Measurements from ENCODE around the gene PRDM7.
A peak's percentile ranks its signal among the peaks of the same experiment; 100 is the strongest.

The PRDM7 gene

GRCh38 chr16:90037276-90037675 is 39.9 kb downstream of the PRDM7 start:
- no peak for DNase-seq (ENCODE audit: low read depth in 2 of 2, low spot score in 1 of 2)

GRCh38 chr16:90035902-90036301 is 41.2 kb downstream of the PRDM7 start:
- no peak for DNase-seq (ENCODE audit: low read depth in 2 of 2, low spot score in 1 of 2)

GRCh38 chr16:90034504-90034903 is 42.6 kb downstream of the PRDM7 start:
- no peak for DNase-seq (ENCODE audit: low read depth in 2 of 2, low spot score in 1 of 2)

GRCh38 chr16:90033387-90033786 is 43.7 kb downstream of the PRDM7 start:
- DNase-seq (ENCODE audit: low read depth in 2 of 2, low spot score in 1 of 2), result no peak

- no peak for DNase-seq (ENCODE audit: low read depth in 2 of 2, low spot score in 1 of 2)
Observed at GRCh38 chr16:90032674-90033331, 44.3 kb downstream of the PRDM7 start.

- no peak for DNase-seq (ENCODE audit: low read depth in 2 of 2, low spot score in 1 of 2)
Observed at GRCh38 chr16:90031931-90032673, 45.0 kb downstream of the PRDM7 start.

GRCh38 chr16:90031186-90031930 is 45.8 kb downstream of the PRDM7 start:
- no peak for DNase-seq (ENCODE audit: low read depth in 2 of 2, low spot score in 1 of 2)

GRCh38 chr16:90028985-90029384 is 48.1 kb downstream of the PRDM7 start:
- DNase-seq (ENCODE audit: low read depth in 2 of 2, low spot score in 1 of 2), result no peak

GRCh38 chr16:90027611-90028010 is 49.5 kb downstream of the PRDM7 start:
- no peak for DNase-seq (ENCODE audit: low read depth in 2 of 2, low spot score in 1 of 2)

- DNase-seq (ENCODE audit: low read depth in 2 of 2, low spot score in 1 of 2), result no peak
Observed at GRCh38 chr16:90026135-90026534, 51.0 kb downstream of the PRDM7 start.

- no peak for DNase-seq (ENCODE audit: low read depth in 2 of 2, low spot score in 1 of 2)
Observed at GRCh38 chr16:90023078-90023447, 54.1 kb downstream of the PRDM7 start.

- DNase-seq (ENCODE audit: low read depth in 2 of 2, low spot score in 1 of 2), result peak; percentile 42 to 47
Observed at GRCh38 chr16:90022209-90023077, 54.7 kb downstream of the PRDM7 start.

- DNase-seq (ENCODE audit: low read depth in 2 of 2, low spot score in 1 of 2), result no peak
Observed at GRCh38 chr16:90020838-90021382, 56.2 kb downstream of the PRDM7 start.

- no peak for DNase-seq (ENCODE audit: low read depth in 2 of 2, low spot score in 1 of 2)
Observed at GRCh38 chr16:90020260-90020837, 56.8 kb downstream of the PRDM7 start.

GRCh38 chr16:90019543-90020259 is 57.4 kb downstream of the PRDM7 start:
- DNase-seq (ENCODE audit: low read depth in 2 of 2, low spot score in 1 of 2), result no peak

- no peak for DNase-seq (ENCODE audit: low read depth in 2 of 2, low spot score in 1 of 2)
Observed at GRCh38 chr16:90018652-90019542, 58.2 kb downstream of the PRDM7 start, which contains the start of gene DBNDD1. Gene DBNDD1 (minus strand): TSS chr16:90019456. CDS start chr16:90019341, 115 bp downstream.

- DNase-seq (ENCODE audit: low read depth in 2 of 2, low spot score in 1 of 2), result no peak
Observed at GRCh38 chr16:90018297-90018651, 58.9 kb downstream of the PRDM7 start.

GRCh38 chr16:90016339-90016950 is 60.7 kb downstream of the PRDM7 start:
- no peak for DNase-seq (ENCODE audit: low read depth in 2 of 2, low spot score in 1 of 2)
